Dendritic cell treated with granulocyte-macrophage colony-stimulating factor and Interleukin-4, amounts not matched to agents 40 ng/mL and 50 ng/mL, for 4 days (primary cell): ENCODE data around the gene DCC.

Experiments used
- H3K27ac Mint-ChIP-seq: one replicate; pipeline ENCODE4 v1.8.0; 2022; ENCODE audit warnings: mild to moderate bottlenecking, mixed read lengths
- H3K27me3 Mint-ChIP-seq: one replicate; pipeline ENCODE4 v1.8.0; 2022; ENCODE audit warnings: mild to moderate bottlenecking, mixed read lengths
- H3K36me3 Mint-ChIP-seq: one replicate; pipeline ENCODE4 v1.8.0; 2022; ENCODE audit warnings: low read depth, mixed read lengths
- H3K4me1 Mint-ChIP-seq: one replicate; pipeline ENCODE4 v1.8.0; 2022; ENCODE audit warnings: low read depth, mixed read lengths
- H3K4me3 Mint-ChIP-seq: one replicate; pipeline ENCODE4 v1.8.0; 2022; ENCODE audit warnings: mild to moderate bottlenecking, moderate library complexity, mixed read lengths
- H3K9me3 Mint-ChIP-seq: one replicate; pipeline ENCODE4 v1.8.0; 2022; ENCODE audit warnings: mixed read lengths
- intact Hi-C: fragments of 100-400 bp; cut with micrococcal nuclease; formaldehyde crosslinking; loops from one replicate; pipeline ENCODE4 v1.15.0; 2022

Gene DCC

GRCh38 chr18:52914148-52914547, 574.2 kb downstream of the DCC start:
- intact Hi-C loops = no loop called here
- no peak overlapping the region for H3K27ac Mint-ChIP-seq
- H3K4me1 Mint-ChIP-seq = no peaks in the 10 kb centered on the region
- H3K27me3 Mint-ChIP-seq = no peaks in the 10 kb centered on the region
- H3K4me3 Mint-ChIP-seq = no peak overlapping the region
- H3K36me3 Mint-ChIP-seq = no peaks in the 10 kb centered on the region
- no peaks in the 10 kb centered on the region for H3K9me3 Mint-ChIP-seq

- intact Hi-C loops = no loop called here
- Mint-ChIP-seq H3K27me3 (no peaks in the 10 kb centered on the region), H3K27ac (no peak overlapping the region)
Observed at GRCh38 chr18:52920665-52921064, 580.7 kb downstream of the DCC start.

GRCh38 chr18:52933356-52933755, 593.4 kb downstream of the DCC start:
- H3K4me3 Mint-ChIP-seq = no peak overlapping the region
- no peaks in the 10 kb centered on the region for H3K36me3 Mint-ChIP-seq
- no peaks in the 10 kb centered on the region for H3K4me1 Mint-ChIP-seq
- H3K27me3 Mint-ChIP-seq = no peaks in the 10 kb centered on the region
- H3K27ac Mint-ChIP-seq = no peak overlapping the region
- intact Hi-C loops = no loop called here
- H3K9me3 Mint-ChIP-seq = peaks cover 5% of the 10 kb centered on the region

More at GRCh38 chr18:52920665-52921064, 580.7 kb downstream of the DCC start:
- Mint-ChIP-seq H3K9me3 (no peaks in the 10 kb centered on the region), H3K4me1 (no peaks in the 10 kb centered on the region), H3K4me3 (no peak overlapping the region), H3K36me3 (no peaks in the 10 kb centered on the region)

GRCh38 chr18:52936931-52937330, 596.9 kb downstream of the DCC start:
- Mint-ChIP-seq H3K27ac (no peak overlapping the region), H3K4me1 (no peaks in the 10 kb centered on the region), H3K4me3 (no peak overlapping the region), H3K9me3 (peaks cover 5% of the 10 kb centered on the region), H3K36me3 (no peaks in the 10 kb centered on the region), H3K27me3 (no peaks in the 10 kb centered on the region)
- intact Hi-C loops = no loop called here

- no peak overlapping the region for H3K4me3 Mint-ChIP-seq
Observed at GRCh38 chr18:52937840-52938239, 597.8 kb downstream of the DCC start.

GRCh38 chr18:52945552-52945951, 605.6 kb downstream of the DCC start:
- H3K4me1 Mint-ChIP-seq = no peaks in the 10 kb centered on the region
- intact Hi-C loops = no loop called here

More at GRCh38 chr18:52937840-52938239, 597.8 kb downstream of the DCC start:
- H3K27me3 Mint-ChIP-seq = no peaks in the 10 kb centered on the region
- no peaks in the 10 kb centered on the region for H3K36me3 Mint-ChIP-seq
- H3K27ac Mint-ChIP-seq = no peak overlapping the region
- H3K4me1 Mint-ChIP-seq = no peaks in the 10 kb centered on the region
- peaks cover 5% of the 10 kb centered on the region for H3K9me3 Mint-ChIP-seq
- intact Hi-C loops = no loop called here

GRCh38 chr18:52948868-52949444, 609.0 kb downstream of the DCC start:
- H3K27me3 Mint-ChIP-seq = no peaks in the 10 kb centered on the region
- no peaks in the 10 kb centered on the region for H3K4me1 Mint-ChIP-seq
- intact Hi-C loops = no loop called here
- no peak overlapping the region for H3K4me3 Mint-ChIP-seq
- H3K27ac Mint-ChIP-seq = no peak overlapping the region
- H3K9me3 Mint-ChIP-seq = no peaks in the 10 kb centered on the region
- H3K36me3 Mint-ChIP-seq = no peaks in the 10 kb centered on the region

More at GRCh38 chr18:52945552-52945951, 605.6 kb downstream of the DCC start:
- Mint-ChIP-seq H3K4me3 (no peak overlapping the region), H3K27ac (no peak overlapping the region), H3K27me3 (no peaks in the 10 kb centered on the region), H3K36me3 (no peaks in the 10 kb centered on the region), H3K9me3 (no peaks in the 10 kb centered on the region)

- no peak overlapping the region for H3K4me3 Mint-ChIP-seq
- H3K27me3 Mint-ChIP-seq = no peaks in the 10 kb centered on the region
Observed at GRCh38 chr18:52950155-52950554, 610.2 kb downstream of the DCC start.

GRCh38 chr18:52953387-52953786, 613.4 kb downstream of the DCC start:
- H3K36me3 Mint-ChIP-seq = no peaks in the 10 kb centered on the region

More at GRCh38 chr18:52950155-52950554, 610.2 kb downstream of the DCC start:
- intact Hi-C loops = no loop called here
- Mint-ChIP-seq H3K27ac (no peak overlapping the region), H3K36me3 (no peaks in the 10 kb centered on the region), H3K4me1 (no peaks in the 10 kb centered on the region), H3K9me3 (no peaks in the 10 kb centered on the region)

GRCh38 chr18:52963481-52963880, 623.5 kb downstream of the DCC start:
- intact Hi-C loops = no loop called here
- Mint-ChIP-seq H3K9me3 (peaks cover 5% of the 10 kb centered on the region), H3K27ac (no peak overlapping the region), H3K36me3 (no peaks in the 10 kb centered on the region), H3K4me1 (no peaks in the 10 kb centered on the region), H3K4me3 (no peak overlapping the region), H3K27me3 (no peaks in the 10 kb centered on the region)

More at GRCh38 chr18:52953387-52953786, 613.4 kb downstream of the DCC start:
- intact Hi-C loops = no loop called here
- no peak overlapping the region for H3K4me3 Mint-ChIP-seq
- H3K9me3 Mint-ChIP-seq = peaks cover 4% of the 10 kb centered on the region
- H3K27ac Mint-ChIP-seq = no peak overlapping the region
- no peaks in the 10 kb centered on the region for H3K4me1 Mint-ChIP-seq
- H3K27me3 Mint-ChIP-seq = no peaks in the 10 kb centered on the region

- H3K36me3 Mint-ChIP-seq = no peaks in the 10 kb centered on the region
- H3K4me1 Mint-ChIP-seq = no peaks in the 10 kb centered on the region
Observed at GRCh38 chr18:52970686-52971085, 630.7 kb downstream of the DCC start.

GRCh38 chr18:52971097-52971496, 631.1 kb downstream of the DCC start:
- intact Hi-C loops = no loop called here
- Mint-ChIP-seq H3K4me3 (no peak overlapping the region), H3K27ac (no peak overlapping the region), H3K4me1 (no peaks in the 10 kb centered on the region), H3K9me3 (peaks cover 9% of the 10 kb centered on the region), H3K36me3 (no peaks in the 10 kb centered on the region), H3K27me3 (no peaks in the 10 kb centered on the region)

More at GRCh38 chr18:52970686-52971085, 630.7 kb downstream of the DCC start:
- Mint-ChIP-seq H3K4me3 (no peak overlapping the region), H3K9me3 (peaks cover 9% of the 10 kb centered on the region), H3K27me3 (no peaks in the 10 kb centered on the region), H3K27ac (no peak overlapping the region)
- intact Hi-C loops = no loop called here

- H3K4me1 Mint-ChIP-seq = no peaks in the 10 kb centered on the region
- no peak overlapping the region for H3K4me3 Mint-ChIP-seq
- H3K27ac Mint-ChIP-seq = no peak overlapping the region
- intact Hi-C loops = no loop called here
- no peaks in the 10 kb centered on the region for H3K36me3 Mint-ChIP-seq
- H3K27me3 Mint-ChIP-seq = no peaks in the 10 kb centered on the region
- H3K9me3 Mint-ChIP-seq = no peaks in the 10 kb centered on the region
Observed at GRCh38 chr18:52979892-52980291, 639.9 kb downstream of the DCC start.

GRCh38 chr18:52991246-52991645, 651.2 kb downstream of the DCC start:
- H3K4me1 Mint-ChIP-seq = no peaks in the 10 kb centered on the region
- intact Hi-C loops = no loop called here
- no peaks in the 10 kb centered on the region for H3K36me3 Mint-ChIP-seq
- no peak overlapping the region for H3K27ac Mint-ChIP-seq
- H3K27me3 Mint-ChIP-seq = no peaks in the 10 kb centered on the region
- H3K9me3 Mint-ChIP-seq = no peaks in the 10 kb centered on the region
- H3K4me3 Mint-ChIP-seq = no peak overlapping the region

GRCh38 chr18:52992041-52992440, 652.0 kb downstream of the DCC start:
- Mint-ChIP-seq H3K9me3 (no peaks in the 10 kb centered on the region), H3K27me3 (no peaks in the 10 kb centered on the region), H3K4me1 (no peaks in the 10 kb centered on the region), H3K27ac (no peak overlapping the region), H3K36me3 (no peaks in the 10 kb centered on the region), H3K4me3 (no peak overlapping the region)
- intact Hi-C loops = no loop called here
